K562 (cell line): ENCODE data around the gene STAB2. TPM values are rescaled to one million over a fixed set of nuclear protein-coding genes. Genes with fewer than 3 reads are reported as not detected.

Experiments
- ATAC-seq: fragments of 200-7000 bp; cut with Tn5 transposase; 3 replicates; pipeline ENCODE4 v1.9.1; 2020; ENCODE audit warnings: moderate library complexity
- BruUV-seq: library from RNA; stranded (reverse); fragments of 400-500 nt; replicated peaks from 2 replicates; lab custom pipeline; 2021; lab: Mats Ljungman, UMichigan
- CTCF ChIA-PET: fragments of 300-600 bp; formaldehyde crosslinking; extraction: SDS; loops from one replicate; lab custom pipeline; 2021; ENCODE audit warnings: low intra/inter-chr PET ratio; lab: Yijun Ruan, JAX
- POLR2A ChIA-PET: fragments of 300-600, 350-650 bp; sonication (Branson Sonifier 250); formaldehyde crosslinking; extraction: SDS; loops from one replicate; lab custom pipeline; 2021; ENCODE audit warnings: antibody characterized with exemption, inconsistent platforms; lab: Yijun Ruan, JAX
- DNase-seq, 4 experiments: peaks; one replicate each; pipeline versions ENCODE4 v3.0.0 to v3.0.0-alpha.2; 2011 to 2018; ENCODE audit warnings: low spot score in 3 of 4, mixed read lengths in 3 of 4; ENCODE audit errors: extremely low read depth in 1 of 4
- FAIRE-seq: peaks from 2 replicates; lab custom pipeline; 2011; peaks lifted over from hg19 to GRCh38; lab: Jason Lieb, UNC
- H2AFZ ChIP-seq: 2 replicates; pipeline ENCODE4 v1.6.0; 2011; ENCODE audit warnings: low read depth, low read length, control low read depth, inconsistent platforms
- H3K27ac ChIP-seq: fragments of 200-600 bp; 3 replicates; pipeline ENCODE4 v1.8.0; 2011; ENCODE audit warnings: low read depth, mild to moderate bottlenecking, control low read depth, inconsistent platforms, low read length, moderate library complexity, mixed read lengths; ENCODE audit errors: extremely low read depth
- H3K27me3 ChIP-seq, 2 experiments: fragments of 300-600 bp in 1 of 2; 2 replicates in 1 of 2; 3 replicates in 1 of 2; pipeline versions ENCODE4 v1.6.0 to v1.8.0; 2011; ENCODE audit warnings: inconsistent platforms in 2 of 2, low read length in 2 of 2, mild to moderate bottlenecking in 1 of 2, mixed read lengths in 1 of 2, moderate library complexity in 1 of 2; ENCODE audit not compliant: control insufficient read depth in 2 of 2, insufficient read depth in 2 of 2
- H3K36me3 ChIP-seq: fragments of 300-600 bp; 3 replicates; pipeline ENCODE4 v1.8.0; 2011; ENCODE audit warnings: mild to moderate bottlenecking, low read length, inconsistent platforms; ENCODE audit not compliant: control insufficient read depth, insufficient read depth
- H3K4me1 ChIP-seq, 2 experiments: fragments of 200-600 bp in 1 of 2; replicated peaks in 1 of 2; 2 replicates in 1 of 2; 3 replicates in 1 of 2; pipeline versions ENCODE4 v1.5.1 to v1.8.0; 2011; ENCODE audit warnings: inconsistent platforms in 2 of 2, low read length in 2 of 2, mild to moderate bottlenecking in 1 of 2, mixed read lengths in 1 of 2, moderate library complexity in 1 of 2; ENCODE audit not compliant: control insufficient read depth in 2 of 2, insufficient read depth in 2 of 2
- H3K4me2 ChIP-seq: 2 replicates; pipeline ENCODE4 v1.6.1; 2011; ENCODE audit warnings: low read length, control low read depth, inconsistent platforms, mixed read lengths; ENCODE audit not compliant: insufficient read depth
- H3K4me3 ChIP-seq: fragments of 200-600 bp; sonication (generic), shearing (Covaris generic); 2 replicates; pipeline ENCODE4 v1.5.1; 2016; ENCODE audit warnings: control low read depth, inconsistent platforms
- H3K79me2 ChIP-seq: fragments of 200-600 bp; 3 replicates; pipeline ENCODE4 v1.8.0; 2011; ENCODE audit warnings: low read length, inconsistent platforms; ENCODE audit not compliant: control insufficient read depth, insufficient read depth
- H3K9ac ChIP-seq, 2 experiments: 2 replicates each; pipeline versions ENCODE4 v1.6.0 to v1.6.1; 2011; ENCODE audit warnings: low read depth in 2 of 2, low read length in 2 of 2, control low read depth in 1 of 2, inconsistent platforms in 1 of 2, mild to moderate bottlenecking in 1 of 2, mixed read lengths in 1 of 2; ENCODE audit not compliant: insufficient read depth in 1 of 2
- H3K9me1 ChIP-seq: one replicate; pipeline ENCODE4 v1.6.0; 2011; ENCODE audit warnings: inconsistent platforms, mild to moderate bottlenecking, low read length, moderate library complexity; ENCODE audit not compliant: control insufficient read depth, insufficient read depth
- H3K9me3 ChIP-seq: replicated peaks from 2 replicates; pipeline ENCODE4 v1.5.1; 2011; ENCODE audit warnings: low read depth, low read length, inconsistent platforms; ENCODE audit not compliant: control insufficient read depth, insufficient read depth
- H4K20me1 ChIP-seq: replicated peaks from 2 replicates; pipeline ENCODE4 v1.6.1; 2011; ENCODE audit warnings: low read length, inconsistent platforms, mixed read lengths; ENCODE audit not compliant: control insufficient read depth, insufficient read depth
- CBFB ChIP-seq: sonication (generic); formaldehyde crosslinking; IDR thresholded peaks from 2 replicates; pipeline ENCODE4 v1.4.0; 2020; ENCODE audit warnings: mild to moderate bottlenecking, missing genetic modification reagents
- ELF1 ChIP-seq: fragments of 200-800 bp; sonication (Bioruptor generic); IDR thresholded peaks from 2 replicates; pipeline ENCODE4 v1.6.1; 2016; ENCODE audit warnings: missing genetic modification characterization, missing compliant biosample characterization
- HLTF ChIP-seq: fragments of 450-650 bp; IDR thresholded peaks from 2 replicates; pipeline ENCODE4 v1.6.1; 2016
- KAT2B ChIP-seq: IDR thresholded peaks from one replicate; pipeline ENCODE4 v1.6.1; 2012; ENCODE audit warnings: low read depth, mild to moderate bottlenecking, control low read depth, inconsistent platforms, low read length, moderate library complexity
- NFATC3 ChIP-seq: fragments of 450-650 bp; IDR thresholded peaks from 2 replicates; pipeline ENCODE4 v1.6.1; 2017; ENCODE audit warnings: mild to moderate bottlenecking
- SMAD3 ChIP-seq: fragments of 450-650 bp; formaldehyde crosslinking; conservative IDR thresholded peaks from 2 replicates; pipeline ENCODE4 v1.4.0; 2020; ENCODE audit warnings: mild to moderate bottlenecking
- SUPT5H ChIP-seq: fragments of 450-650 bp; IDR thresholded peaks from 2 replicates; pipeline ENCODE4 v1.6.1; 2016
- TRIM24 ChIP-seq, 2 experiments: fragments of 450-650 bp; IDR thresholded peaks; 2 replicates each; pipeline ENCODE4 v1.6.1; 2016
- ZBTB17 ChIP-seq: fragments of 450-650 bp; formaldehyde crosslinking; IDR thresholded peaks from 2 replicates; pipeline ENCODE4 v1.4.0; 2020; ENCODE audit warnings: mild to moderate bottlenecking
- ZNF766 ChIP-seq: fragments of 200-800 bp; sonication (Bioruptor generic); conservative IDR thresholded peaks from 2 replicates; pipeline ENCODE4 v1.6.1; 2016; ENCODE audit warnings: missing genetic modification characterization, missing compliant biosample characterization
- WGBS: fragments of 100-300 bp; shearing (Covaris generic); methylation state at CpG from one replicate; pipeline ENCODE4 v1.1.6; 2016; ENCODE audit warnings: low coverage, mixed read lengths; ENCODE audit not compliant: insufficient coverage; ENCODE audit errors: missing lambda C conversion rate; 5-methylcytosine and 5-hydroxymethylcytosine counted together
- in situ Hi-C: fragments of 300-500 bp; cut with MboI; formaldehyde crosslinking; loops from 4 replicates; pipeline ENCODE4 v1.15.0; 2018; ENCODE audit warnings: inconsistent platforms, mixed read lengths
- intact Hi-C: fragments of 100-400 bp; cut with micrococcal nuclease; formaldehyde crosslinking; loops from 2 replicates; pipeline ENCODE4 v1.14.2; 2022
- polyA plus RNA-seq, 8 experiments: library from polyadenylated mRNA; depleted of rRNA in 4 of 8; stranded (reverse) in 5 of 8; unstranded in 3 of 8; fragments of >200 nt; fragmentation: Nextera tagmentation in 2 of 8; fragmentation: Illumina TruSeq in 1 of 8; extraction: Ambion mirVana in 2 of 8; extraction: Trizol in 1 of 8; gene quantifications; 2 replicates each; pipeline versions ENCODE4 v1.2.1 to v1.2.3, GENCODE V29; 2011 to 2014; ENCODE audit warnings: inconsistent platforms in 1 of 8, missing spikeins in 1 of 8
- total RNA-seq, 7 experiments: library from RNA; depleted of rRNA in 6 of 7; stranded (reverse); fragments of >200 nt in 6 of 7; fragmentation: Illumina TruSeq in 2 of 7; extraction: Trizol in 2 of 7; gene quantifications; 2 replicates each; pipeline versions ENCODE4 v1.2.1 to v1.2.3, GENCODE V29; 2011 to 2021; ENCODE audit warnings: low replicate concordance in 1 of 7
- TF ChIP-seq, protein P1 (sequence below): sonication (generic); formaldehyde crosslinking; IDR thresholded peaks from 2 replicates; pipeline ENCODE4 v1.8.0; 2022; ENCODE audit warnings: mild to moderate bottlenecking, low read depth, missing genetic modification reagents
- TF ChIP-seq, protein P2 (sequence below): IDR thresholded peaks from 2 replicates; pipeline ENCODE4 v1.6.1; 2012; ENCODE audit warnings: low read depth, low read length, improper control_type of control experiment, borderline replicate concordance
- TF ChIP-seq, protein P3 (sequence below): fragments of 450-650 bp; conservative IDR thresholded peaks from 2 replicates; pipeline ENCODE4 v1.6.1; 2016; ENCODE audit warnings: missing genetic modification characterization, low read depth, mild to moderate bottlenecking, control low read depth, missing compliant biosample characterization
- TF ChIP-seq, protein P4 (sequence below): fragments of 250-450 bp; sonication (Bioruptor Pico); IDR thresholded peaks from 2 replicates; pipeline ENCODE4 v1.8.0; 2021; ENCODE audit warnings: moderate library complexity, mild to moderate bottlenecking, inconsistent platforms
- TF ChIP-seq, protein P5 (sequence below): fragments of 250-450 bp; sonication (Bioruptor Pico); IDR thresholded peaks from 2 replicates; pipeline ENCODE4 v1.5.0; 2021
- TF ChIP-seq, protein P6 (sequence below): sonication (generic); formaldehyde crosslinking; IDR thresholded peaks from 2 replicates; pipeline ENCODE4 v1.8.1; 2023; ENCODE audit warnings: mild to moderate bottlenecking, missing genetic modification reagents

STAB2 gene
- total and polyA plus RNA-seq, 9 of the 15 experiments (the other 6 are each of a cell fraction or from before 2014, with no cell fraction given): 0.10 TPM; not detected in 8

DNA sequence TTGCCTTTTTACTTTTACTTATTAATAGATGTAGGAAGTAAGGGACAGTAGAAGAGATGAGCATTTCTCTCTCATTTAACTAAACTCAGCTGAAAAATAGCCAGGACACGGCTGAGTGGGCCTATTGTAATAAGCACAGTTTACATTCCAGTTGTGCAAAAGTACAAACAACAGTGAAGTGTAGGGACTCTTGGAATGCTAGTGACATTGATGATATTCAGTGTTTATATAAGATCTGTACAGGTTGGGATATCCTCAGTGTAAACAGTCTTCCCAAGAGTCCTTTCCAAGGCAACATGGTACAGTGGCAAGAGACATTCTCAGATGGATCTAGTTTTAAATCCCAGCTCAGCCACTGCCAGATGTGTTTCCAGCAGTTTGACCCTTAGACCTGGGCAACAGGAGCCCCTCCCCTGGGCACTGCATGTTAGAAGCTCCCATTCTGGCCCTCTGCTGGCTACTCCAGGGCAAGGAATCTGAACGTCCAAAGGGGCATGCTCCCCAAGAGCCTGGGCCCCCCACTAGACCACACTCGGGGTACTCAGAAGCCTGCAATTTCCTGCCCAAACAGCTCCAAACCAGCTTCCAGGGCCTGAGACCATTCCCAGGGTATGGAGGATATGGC lies 55.3 kb downstream of the STAB2 start:
- Histone ChIP-seq H3K4me2 (no peak overlapping the region), H3K9ac (no peak overlapping the region), H4K20me1 (no peaks in the 10 kb centered on the region), H3K9me1 (no peaks in the 10 kb centered on the region), H3K9me3 (no peaks in the 10 kb centered on the region), H3K36me3 (no peaks in the 10 kb centered on the region), H2AFZ (no peak overlapping the region), H3K27ac (no peak overlapping the region), H3K4me3 (no peak overlapping the region), H3K4me1 (no peaks in the 10 kb centered on the region), H3K27me3 (0 out of 5 replicates have a peak, but pooled peaks cover 0 to 4% of the 10 kb centered on the region in 2 experiments), H3K79me2 (no peaks in the 10 kb centered on the region)
- ATAC-seq: no peak
- POLR2A ChIA-PET: interaction anchor here (0.5 to 1.1 kb wide), 3 partner anchors 10 to 1025 kb away, joined by 3 to 4 read pairs (median 3); no protein-coding TSS in a partner anchor
- WGBS: 0% methylated on average over 3 of the region's 3 CpGs
- in situ Hi-C loops: no loop called here
- no TSS peak for BruUV-seq
- FAIRE-seq: no peak
- no peak for DNase-seq
- CTCF ChIA-PET: no interaction called here
- intact Hi-C loops: no loop called here
- no peak for TF ChIP-seq ZNF766 (CRISPR knock-in tag)
- no peak for TF ChIP-seq ZBTB17
- TF ChIP-seq, protein P1, sequence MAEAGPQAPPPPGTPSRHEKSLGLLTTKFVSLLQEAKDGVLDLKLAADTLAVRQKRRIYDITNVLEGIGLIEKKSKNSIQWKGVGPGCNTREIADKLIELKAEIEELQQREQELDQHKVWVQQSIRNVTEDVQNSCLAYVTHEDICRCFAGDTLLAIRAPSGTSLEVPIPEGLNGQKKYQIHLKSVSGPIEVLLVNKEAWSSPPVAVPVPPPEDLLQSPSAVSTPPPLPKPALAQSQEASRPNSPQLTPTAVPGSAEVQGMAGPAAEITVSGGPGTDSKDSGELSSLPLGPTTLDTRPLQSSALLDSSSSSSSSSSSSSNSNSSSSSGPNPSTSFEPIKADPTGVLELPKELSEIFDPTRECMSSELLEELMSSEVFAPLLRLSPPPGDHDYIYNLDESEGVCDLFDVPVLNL (CRISPR knock-in tag): no peak
- TF ChIP-seq KAT2B: no peak
- TF ChIP-seq TRIM24 (IDR thresholded peaks at IDR 0.05): no peak
- TF ChIP-seq HLTF: no peak
- TF ChIP-seq, protein P2, sequence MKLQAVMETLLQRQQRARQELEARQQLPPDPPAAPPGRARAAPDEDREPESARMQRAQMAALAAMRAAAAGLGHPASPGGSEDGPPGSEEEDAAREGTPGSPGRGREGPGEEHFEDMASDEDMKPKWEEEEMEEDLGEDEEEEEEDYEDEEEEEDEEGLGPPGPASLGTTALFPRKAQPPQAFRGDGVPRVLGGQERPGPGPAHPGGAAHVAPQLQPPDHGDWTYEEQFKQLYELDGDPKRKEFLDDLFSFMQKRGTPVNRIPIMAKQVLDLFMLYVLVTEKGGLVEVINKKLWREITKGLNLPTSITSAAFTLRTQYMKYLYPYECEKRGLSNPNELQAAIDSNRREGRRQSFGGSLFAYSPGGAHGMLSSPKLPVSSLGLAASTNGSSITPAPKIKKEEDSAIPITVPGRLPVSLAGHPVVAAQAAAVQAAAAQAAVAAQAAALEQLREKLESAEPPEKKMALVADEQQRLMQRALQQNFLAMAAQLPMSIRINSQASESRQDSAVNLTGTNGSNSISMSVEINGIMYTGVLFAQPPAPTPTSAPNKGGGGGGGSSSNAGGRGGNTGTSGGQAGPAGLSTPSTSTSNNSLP: no peak
- TF ChIP-seq SUPT5H: no peak
- TF ChIP-seq SMAD3: no peak
- TF ChIP-seq, protein P3, sequence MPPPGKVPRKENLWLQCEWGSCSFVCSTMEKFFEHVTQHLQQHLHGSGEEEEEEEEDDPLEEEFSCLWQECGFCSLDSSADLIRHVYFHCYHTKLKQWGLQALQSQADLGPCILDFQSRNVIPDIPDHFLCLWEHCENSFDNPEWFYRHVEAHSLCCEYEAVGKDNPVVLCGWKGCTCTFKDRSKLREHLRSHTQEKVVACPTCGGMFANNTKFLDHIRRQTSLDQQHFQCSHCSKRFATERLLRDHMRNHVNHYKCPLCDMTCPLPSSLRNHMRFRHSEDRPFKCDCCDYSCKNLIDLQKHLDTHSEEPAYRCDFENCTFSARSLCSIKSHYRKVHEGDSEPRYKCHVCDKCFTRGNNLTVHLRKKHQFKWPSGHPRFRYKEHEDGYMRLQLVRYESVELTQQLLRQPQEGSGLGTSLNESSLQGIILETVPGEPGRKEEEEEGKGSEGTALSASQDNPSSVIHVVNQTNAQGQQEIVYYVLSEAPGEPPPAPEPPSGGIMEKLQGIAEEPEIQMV (tag): no peak
- TF ChIP-seq, protein P4, sequence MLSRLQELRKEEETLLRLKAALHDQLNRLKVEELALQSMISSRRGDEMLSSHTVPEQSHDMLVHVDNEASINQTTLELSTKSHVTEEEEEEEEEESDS (CRISPR knock-in tag): no peak
- no peak for TF ChIP-seq ELF1 (tag)
- TF ChIP-seq, protein P5, sequence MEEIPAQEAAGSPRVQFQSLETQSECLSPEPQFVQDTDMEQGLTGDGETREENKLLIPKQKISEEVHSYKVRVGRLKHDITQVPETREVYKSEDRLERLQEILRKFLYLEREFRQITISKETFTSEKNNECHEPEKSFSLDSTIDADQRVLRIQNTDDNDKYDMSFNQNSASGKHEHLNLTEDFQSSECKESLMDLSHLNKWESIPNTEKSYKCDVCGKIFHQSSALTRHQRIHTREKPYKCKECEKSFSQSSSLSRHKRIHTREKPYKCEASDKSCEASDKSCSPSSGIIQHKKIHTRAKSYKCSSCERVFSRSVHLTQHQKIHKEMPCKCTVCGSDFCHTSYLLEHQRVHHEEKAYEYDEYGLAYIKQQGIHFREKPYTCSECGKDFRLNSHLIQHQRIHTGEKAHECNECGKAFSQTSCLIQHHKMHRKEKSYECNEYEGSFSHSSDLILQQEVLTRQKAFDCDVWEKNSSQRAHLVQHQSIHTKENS (CRISPR knock-in tag): no peak
- TF ChIP-seq, protein P6, sequence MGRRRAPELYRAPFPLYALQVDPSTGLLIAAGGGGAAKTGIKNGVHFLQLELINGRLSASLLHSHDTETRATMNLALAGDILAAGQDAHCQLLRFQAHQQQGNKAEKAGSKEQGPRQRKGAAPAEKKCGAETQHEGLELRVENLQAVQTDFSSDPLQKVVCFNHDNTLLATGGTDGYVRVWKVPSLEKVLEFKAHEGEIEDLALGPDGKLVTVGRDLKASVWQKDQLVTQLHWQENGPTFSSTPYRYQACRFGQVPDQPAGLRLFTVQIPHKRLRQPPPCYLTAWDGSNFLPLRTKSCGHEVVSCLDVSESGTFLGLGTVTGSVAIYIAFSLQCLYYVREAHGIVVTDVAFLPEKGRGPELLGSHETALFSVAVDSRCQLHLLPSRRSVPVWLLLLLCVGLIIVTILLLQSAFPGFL (CRISPR knock-in tag): no peak
- TF ChIP-seq NFATC3: no peak
- no peak for TF ChIP-seq CBFB (CRISPR knock-in tag)
